ENCODE measurements around the gene RABEPK.
"Not testable (repeated sequence)": the region's sequence is repeated elsewhere in the genome, so short reads cannot be mapped to it uniquely, and the experiment has no call there.

Gene RABEPK

DNA sequence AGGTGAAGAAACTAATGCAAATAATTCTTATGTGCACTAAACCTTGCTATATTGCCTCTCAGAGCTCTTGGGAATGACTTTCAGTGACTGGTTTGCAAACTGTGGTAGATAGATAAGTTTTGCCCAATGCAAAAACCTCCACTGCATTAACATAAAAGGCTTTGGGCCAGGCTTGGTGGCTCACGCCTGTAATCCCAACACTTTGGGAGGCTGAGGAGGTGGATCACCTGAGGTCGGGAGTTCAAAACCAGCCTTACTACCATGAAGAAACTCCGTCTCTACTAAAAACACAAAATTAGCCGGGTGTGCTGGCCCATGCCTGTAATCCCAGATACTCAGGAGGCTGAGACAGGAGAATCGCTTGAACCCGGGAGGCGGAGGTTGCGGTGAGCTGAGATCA, 33.8 kb downstream of the RABEPK start:
- Histone ChIP-seq H3K36me3 (ENCODE audit: control insufficient read depth, insufficient read depth, low read length) (peaks cover 56% of the 10 kb centered on the region), H3K4me1 (ENCODE audit: control insufficient read depth, insufficient read depth, low read length, poor library complexity, severe bottlenecking) (peaks cover 21% of the 10 kb centered on the region)
- DNase-seq; H3K4me3 ChIP-seq (ENCODE audit: insufficient read depth, low read depth, low read length, poor library complexity, severe bottlenecking); H3K27me3 ChIP-seq (replicated peaks; ENCODE audit: control insufficient read depth, insufficient read depth, low read length, poor library complexity, severe bottlenecking); H3K27ac ChIP-seq (ENCODE audit: insufficient read depth, low read length, poor library complexity, severe bottlenecking); H3K9me3 ChIP-seq (ENCODE audit: control insufficient read depth, low read length): not testable (repeated sequence)

- H3K27ac ChIP-seq (ENCODE audit: insufficient read depth, low read length, poor library complexity, severe bottlenecking): no peak overlapping the region
- peaks cover 59% of the 10 kb centered on the region for H3K36me3 ChIP-seq (ENCODE audit: control insufficient read depth, insufficient read depth, low read length)
These were observed 35.6 kb downstream of the RABEPK start for GRCh38 chr9:125235804-125236519.

DNA sequence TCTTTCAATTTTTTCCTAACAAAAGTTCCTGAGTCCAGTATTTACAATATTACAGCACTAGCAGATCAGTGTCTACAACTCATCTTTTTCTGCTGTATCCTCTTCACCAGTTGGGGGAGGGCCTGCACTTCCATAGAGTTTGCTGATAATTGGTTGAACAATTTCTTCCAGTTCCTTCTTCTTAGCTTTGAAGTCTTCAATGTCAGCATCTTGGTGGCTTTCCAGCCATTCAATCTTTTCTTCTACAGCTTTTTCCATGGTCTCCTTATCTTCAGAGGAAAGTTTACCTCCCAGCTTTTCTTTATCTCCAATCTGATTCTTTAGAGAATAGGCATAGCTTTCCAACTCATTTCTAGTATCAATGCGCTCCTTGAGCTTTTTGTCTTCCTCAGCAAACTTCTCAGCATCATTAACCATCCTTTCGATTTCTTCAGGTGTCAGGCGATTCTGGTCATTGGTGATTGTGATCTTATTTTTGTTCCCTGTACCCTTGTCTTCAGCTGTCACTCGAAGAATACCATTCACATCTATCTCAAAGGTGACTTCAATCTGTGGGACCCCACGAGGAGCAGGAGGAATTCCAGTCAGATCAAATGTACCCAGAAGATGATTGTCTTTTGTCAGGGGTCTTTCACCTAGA, 36.3 kb downstream of the RABEPK start:
- not testable (repeated sequence) for H3K27me3 ChIP-seq (replicated peaks; ENCODE audit: control insufficient read depth, insufficient read depth, low read length, poor library complexity, severe bottlenecking); H3K4me3 ChIP-seq (ENCODE audit: insufficient read depth, low read depth, low read length, poor library complexity, severe bottlenecking); H3K27ac ChIP-seq (ENCODE audit: insufficient read depth, low read length, poor library complexity, severe bottlenecking); DNase-seq; H3K9me3 ChIP-seq (ENCODE audit: control insufficient read depth, low read length)
- Histone ChIP-seq H3K36me3 (ENCODE audit: control insufficient read depth, insufficient read depth, low read length) (peaks cover 61% of the 10 kb centered on the region), H3K4me1 (ENCODE audit: control insufficient read depth, insufficient read depth, low read length, poor library complexity, severe bottlenecking) (peaks cover 29% of the 10 kb centered on the region)

More at GRCh38 chr9:125235804-125236519, 35.6 kb downstream of the RABEPK start:
- no peaks in the 10 kb centered on the region for H3K9me3 ChIP-seq (ENCODE audit: control insufficient read depth, low read length)
- DNase-seq: no peak
- H3K4me1 ChIP-seq (ENCODE audit: control insufficient read depth, insufficient read depth, low read length, poor library complexity, severe bottlenecking): peaks cover 28% of the 10 kb centered on the region
- H3K27me3 ChIP-seq (replicated peaks; ENCODE audit: control insufficient read depth, insufficient read depth, low read length, poor library complexity, severe bottlenecking): no peaks in the 10 kb centered on the region
- H3K4me3 ChIP-seq (ENCODE audit: insufficient read depth, low read depth, low read length, poor library complexity, severe bottlenecking): no peak overlapping the region

GRCh38 chr9:125238127-125238914, 38.0 kb downstream of the RABEPK start:
- H3K4me3 ChIP-seq (ENCODE audit: insufficient read depth, low read depth, low read length, poor library complexity, severe bottlenecking): peak overlapping the region; percentile 13
- H3K27me3 ChIP-seq (replicated peaks; ENCODE audit: control insufficient read depth, insufficient read depth, low read length, poor library complexity, severe bottlenecking): no peaks in the 10 kb centered on the region
- peaks cover 56% of the 10 kb centered on the region for H3K36me3 ChIP-seq (ENCODE audit: control insufficient read depth, insufficient read depth, low read length)
- H3K9me3 ChIP-seq (ENCODE audit: control insufficient read depth, low read length): no peaks in the 10 kb centered on the region
- H3K27ac ChIP-seq (ENCODE audit: insufficient read depth, low read length, poor library complexity, severe bottlenecking): peak overlapping the region; percentile 21
- DNase-seq: no peak
- H3K4me1 ChIP-seq (ENCODE audit: control insufficient read depth, insufficient read depth, low read length, poor library complexity, severe bottlenecking): peaks cover 36% of the 10 kb centered on the region

DNA sequence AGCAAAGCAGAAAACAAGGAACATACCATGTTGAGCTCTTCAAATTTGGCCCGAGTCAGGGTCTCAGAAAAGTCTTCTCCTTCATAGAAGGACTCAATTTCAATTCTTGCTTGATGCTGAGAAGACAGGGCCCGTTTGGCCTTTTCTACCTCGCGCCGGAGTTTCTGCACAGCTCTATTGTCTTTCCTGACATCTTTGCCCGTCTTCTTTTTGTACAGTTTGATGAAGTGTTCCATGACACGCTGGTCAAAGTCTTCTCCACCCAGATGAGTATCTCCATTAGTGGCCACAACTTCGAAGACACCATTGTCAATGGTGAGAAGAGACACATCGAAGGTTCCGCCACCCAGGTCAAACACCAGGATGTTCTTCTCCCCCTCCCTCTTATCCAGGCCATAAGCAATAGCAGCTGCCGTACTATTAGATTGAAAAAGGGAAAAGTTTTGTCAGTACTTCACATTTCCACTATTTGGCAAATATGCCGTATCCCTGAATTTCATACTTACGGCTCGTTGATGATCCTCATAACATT, 38.6 kb downstream of the RABEPK start:
- Histone ChIP-seq H3K27ac (ENCODE audit: insufficient read depth, low read length, poor library complexity, severe bottlenecking) (peak overlapping the region; percentile 21), H3K36me3 (ENCODE audit: control insufficient read depth, insufficient read depth, low read length) (peaks cover 51% of the 10 kb centered on the region), H3K27me3 (replicated peaks; ENCODE audit: control insufficient read depth, insufficient read depth, low read length, poor library complexity, severe bottlenecking) (no peaks in the 10 kb centered on the region), H3K4me1 (ENCODE audit: control insufficient read depth, insufficient read depth, low read length, poor library complexity, severe bottlenecking) (peaks cover 36% of the 10 kb centered on the region), H3K4me3 (ENCODE audit: insufficient read depth, low read depth, low read length, poor library complexity, severe bottlenecking) (peak overlapping the region; percentile 13), H3K9me3 (ENCODE audit: control insufficient read depth, low read length) (no peaks in the 10 kb centered on the region)
- DNase-seq: no peak

DNA sequence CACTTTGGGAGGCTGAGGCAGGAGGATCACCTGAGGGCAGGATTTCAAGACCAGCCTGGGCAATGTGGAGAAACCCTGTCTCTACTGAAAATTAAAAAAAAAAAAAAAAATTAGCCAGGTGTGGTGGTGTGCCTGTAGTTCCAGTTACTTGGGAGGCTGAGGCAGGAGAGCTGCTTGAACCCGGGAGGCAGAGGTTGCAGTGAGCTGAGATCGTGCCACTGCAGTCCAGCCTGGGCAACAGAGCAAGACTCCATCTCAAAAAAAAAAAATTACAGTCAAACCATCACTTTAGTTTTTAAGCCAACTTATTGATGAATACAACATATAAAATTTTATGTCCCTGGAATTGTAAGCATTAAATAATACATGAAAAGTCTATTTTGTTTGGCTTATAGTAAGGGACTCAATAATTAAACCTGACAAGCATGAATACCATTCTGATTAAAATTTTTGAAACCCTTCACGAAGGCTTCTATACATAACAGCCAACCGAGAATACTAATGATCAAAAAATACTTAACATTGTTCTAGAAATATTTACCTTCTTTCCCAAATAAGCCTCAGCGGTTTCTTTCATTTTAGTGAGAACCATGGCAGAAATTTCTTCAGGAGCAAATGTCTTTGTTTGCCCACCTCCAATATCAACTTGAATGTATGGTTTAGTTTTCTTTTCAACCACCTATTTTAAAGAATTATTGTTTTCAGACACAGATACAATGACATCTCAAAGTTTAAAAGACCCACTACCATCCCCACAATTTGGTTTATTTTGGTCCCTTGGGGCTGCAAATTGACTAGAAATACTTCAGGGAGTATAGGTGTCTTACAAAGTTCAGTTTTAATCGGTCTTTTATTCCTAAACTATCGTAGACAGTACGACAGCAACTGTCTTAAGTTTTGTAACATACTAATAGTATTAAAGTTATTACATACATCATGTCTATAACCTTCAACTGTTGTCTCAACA, 39.6 kb downstream of the RABEPK start:
- peak overlapping the region; percentile 89 for H3K4me3 ChIP-seq (ENCODE audit: insufficient read depth, low read depth, low read length, poor library complexity, severe bottlenecking)
- H3K27ac ChIP-seq (ENCODE audit: insufficient read depth, low read length, poor library complexity, severe bottlenecking): peak overlapping the region; percentile 97
- H3K9me3 ChIP-seq (ENCODE audit: control insufficient read depth, low read length): no peaks in the 10 kb centered on the region
- H3K4me1 ChIP-seq (ENCODE audit: control insufficient read depth, insufficient read depth, low read length, poor library complexity, severe bottlenecking): peaks cover 36% of the 10 kb centered on the region
- H3K36me3 ChIP-seq (ENCODE audit: control insufficient read depth, insufficient read depth, low read length): peaks cover 45% of the 10 kb centered on the region
- no peak for DNase-seq
- H3K27me3 ChIP-seq (replicated peaks; ENCODE audit: control insufficient read depth, insufficient read depth, low read length, poor library complexity, severe bottlenecking): no peaks in the 10 kb centered on the region

- Histone ChIP-seq H3K4me1 (ENCODE audit: control insufficient read depth, insufficient read depth, low read length, poor library complexity, severe bottlenecking) (peaks cover 36% of the 10 kb centered on the region), H3K27ac (ENCODE audit: insufficient read depth, low read length, poor library complexity, severe bottlenecking) (peak overlapping the region; percentile 97), H3K4me3 (ENCODE audit: insufficient read depth, low read depth, low read length, poor library complexity, severe bottlenecking) (peak overlapping the region; percentile 89), H3K27me3 (replicated peaks; ENCODE audit: control insufficient read depth, insufficient read depth, low read length, poor library complexity, severe bottlenecking) (no peaks in the 10 kb centered on the region), H3K36me3 (ENCODE audit: control insufficient read depth, insufficient read depth, low read length) (peaks cover 38% of the 10 kb centered on the region), H3K9me3 (ENCODE audit: control insufficient read depth, low read length) (no peaks in the 10 kb centered on the region)
- DNase-seq: peak in 1 of 3 donors; percentile 2
These were observed 40.3 kb downstream of the RABEPK start for GRCh38 chr9:125240649-125240999.

DNA sequence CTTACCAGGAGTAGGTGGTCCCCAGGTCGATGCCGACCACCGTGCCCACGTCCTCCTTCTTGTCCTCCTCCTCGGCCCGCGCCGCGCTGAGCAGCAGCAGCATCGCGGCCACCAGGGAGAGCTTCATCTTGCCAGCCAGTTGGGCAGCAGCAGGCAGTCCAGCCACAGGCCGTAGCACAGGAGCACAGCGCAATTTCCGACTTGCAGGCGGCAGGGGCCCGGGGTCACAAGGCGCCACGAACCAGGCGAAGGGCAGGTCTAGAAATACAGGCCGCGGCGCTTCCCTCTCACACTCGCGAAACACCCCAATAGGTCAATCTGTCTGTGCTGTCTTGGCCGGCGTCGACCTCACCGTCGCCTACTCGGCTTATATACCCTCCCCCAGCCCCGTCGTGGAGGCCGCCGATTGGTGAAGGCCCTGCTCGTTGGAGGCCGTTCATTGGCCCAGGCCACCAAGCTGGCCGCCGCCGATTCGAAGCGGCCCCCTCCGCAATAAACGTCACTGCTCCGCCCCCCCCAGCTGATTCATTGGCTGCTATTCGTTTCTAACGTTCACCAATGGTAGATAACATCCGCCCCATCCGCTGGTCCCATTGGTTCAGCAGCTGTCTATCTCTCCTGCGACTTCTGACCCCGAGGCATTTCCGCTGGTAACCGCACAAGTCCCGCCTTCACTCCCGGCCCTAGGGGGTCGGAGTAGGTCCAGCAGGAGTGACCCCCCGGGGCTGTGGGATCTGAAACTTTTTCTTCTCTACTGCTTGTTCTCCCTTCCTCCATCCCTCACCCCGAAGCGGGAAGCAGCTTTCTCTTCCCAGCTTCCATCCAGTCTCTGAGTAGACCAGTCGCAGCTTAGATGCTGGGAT, 40.9 kb downstream of the RABEPK start, which contains the start of gene HSPA5:
HSPA5 (minus strand) TSS at position 344 of the 863 bp plus-strand sequence; CDS start at position 127, 217 bp downstream.
- H3K4me3 ChIP-seq (ENCODE audit: insufficient read depth, low read depth, low read length, poor library complexity, severe bottlenecking): peak within 1 kb of the TSS; percentile 89
- DNase-seq: peak; percentile 99 to 100 (median 100)
- peaks cover 36% of the 10 kb centered on the region for H3K4me1 ChIP-seq (ENCODE audit: control insufficient read depth, insufficient read depth, low read length, poor library complexity, severe bottlenecking)
- peak within 1 kb of the TSS; percentile 97 for H3K27ac ChIP-seq (ENCODE audit: insufficient read depth, low read length, poor library complexity, severe bottlenecking)
- H3K27me3 ChIP-seq (replicated peaks; ENCODE audit: control insufficient read depth, insufficient read depth, low read length, poor library complexity, severe bottlenecking): no peaks in the 10 kb centered on the region
- H3K36me3 ChIP-seq (ENCODE audit: control insufficient read depth, insufficient read depth, low read length): peaks cover 32% of the 10 kb centered on the region
- H3K9me3 ChIP-seq (ENCODE audit: control insufficient read depth, low read length): no peaks in the 10 kb centered on the region
